ENCODE results near the gene PHLDA1. TPM values are rescaled to one million over a fixed set of nuclear protein-coding genes. Genes with fewer than 3 reads are reported as not detected.
"Not testable (repeated sequence)": the region's sequence is repeated elsewhere in the genome, so short reads cannot be mapped to it uniquely, and the experiment has no call there.

Gene PHLDA1
- total and polyA plus RNA-seq, 4 donors, result 9.0 to 26.9 (median 21.3) TPM

DNA sequence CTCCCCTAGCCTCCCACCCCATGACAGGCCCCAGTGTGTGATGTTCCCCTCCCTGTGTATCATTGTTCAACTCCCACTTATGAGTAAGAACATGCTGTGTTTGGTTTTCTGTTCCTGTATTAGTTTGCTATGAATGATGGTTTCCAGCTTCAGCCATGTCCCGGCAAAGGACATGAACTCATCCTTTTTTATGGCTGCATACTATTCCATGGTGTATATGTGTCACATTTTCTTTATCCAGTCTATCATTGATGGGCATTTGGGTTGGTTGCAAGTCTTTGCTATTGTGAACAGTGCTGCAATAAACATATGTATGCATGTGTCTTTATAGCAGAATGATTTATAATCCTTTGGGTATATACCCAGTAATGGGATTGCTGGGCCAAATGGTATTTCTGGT lies 43.9 kb downstream of the PHLDA1 start:
- H3K36me3 ChIP-seq (ENCODE audit: control insufficient read depth in 1 of 2, insufficient read depth in 2 of 2, low read length in 1 of 2); DNase-seq; ATAC-seq (ENCODE audit: low FRiP score); H3K4me3 ChIP-seq (ENCODE audit: low read length in 2 of 2); H3K27me3 ChIP-seq (ENCODE audit: control insufficient read depth in 1 of 2, insufficient read depth in 2 of 2, low read length in 1 of 2); H3K9me3 ChIP-seq (ENCODE audit: control insufficient read depth, low read length); intact Hi-C loops (cut with DNase I); H3K4me1 ChIP-seq (ENCODE audit: control insufficient read depth in 1 of 2, insufficient read depth in 2 of 2, low read length in 2 of 2); H3K27ac ChIP-seq (ENCODE audit: low read depth in 1 of 2, low read length in 2 of 2): not testable (repeated sequence)
- WGBS, 2 donors, result 88 to 99% methylated on average over 1 of the region's 1 CpG

DNA sequence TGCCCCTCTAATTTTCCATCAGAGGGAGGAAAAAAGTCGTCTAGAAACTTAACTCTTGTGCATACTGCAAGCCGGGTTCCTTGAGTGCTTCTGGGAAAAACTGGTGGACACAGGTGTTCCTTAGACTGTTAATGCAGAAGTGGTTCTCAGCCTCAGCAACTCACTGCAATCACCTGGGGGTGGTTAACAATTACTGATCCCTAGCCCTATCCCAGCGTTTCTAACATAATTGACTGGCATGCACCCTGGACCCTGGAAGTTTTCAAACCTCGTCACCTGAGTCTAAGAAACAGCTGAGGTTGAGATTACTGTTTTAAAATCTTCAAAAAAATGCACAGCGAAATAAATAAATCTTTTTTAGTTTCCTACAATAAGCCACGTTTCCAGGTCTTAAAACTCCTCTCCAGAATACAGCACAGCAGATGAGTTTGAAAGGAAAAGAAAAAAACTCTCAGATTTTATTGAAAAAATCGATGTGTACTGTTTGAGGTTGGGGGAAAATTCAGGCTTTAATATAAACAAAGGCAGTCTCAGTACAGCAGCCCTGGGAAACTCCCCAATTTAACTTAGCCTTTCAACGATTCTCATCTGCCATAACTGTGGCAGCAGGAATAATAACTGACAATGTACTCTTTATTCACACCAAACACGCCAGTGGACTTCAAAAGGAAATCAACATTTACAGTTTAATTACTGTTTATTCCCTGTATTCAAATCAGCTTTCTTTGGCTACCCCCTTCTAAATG lies 45.4 kb downstream of the PHLDA1 start:
- H3K9me3 ChIP-seq (ENCODE audit: control insufficient read depth, low read length), result no peaks in the 10 kb centered on the region
- no peaks in the 10 kb centered on the region for H3K36me3 ChIP-seq (ENCODE audit: control insufficient read depth in 1 of 2, insufficient read depth in 2 of 2, low read length in 1 of 2)
- no peak for DNase-seq
- no peak overlapping the region for H3K27ac ChIP-seq (ENCODE audit: low read depth in 1 of 2, low read length in 2 of 2)
- no peak for ATAC-seq (ENCODE audit: low FRiP score)
- intact Hi-C loops (cut with DNase I), result no loop called here
- no peak overlapping the region for H3K4me3 ChIP-seq (ENCODE audit: low read length in 2 of 2)
- WGBS, 2 donors, result 51 to 61% methylated on average over 9 of the region's 9 CpGs
- H3K27me3 ChIP-seq (ENCODE audit: control insufficient read depth in 1 of 2, insufficient read depth in 2 of 2, low read length in 1 of 2), result no peaks in the 10 kb centered on the region
- H3K4me1 ChIP-seq (ENCODE audit: control insufficient read depth in 1 of 2, insufficient read depth in 2 of 2, low read length in 2 of 2), result no peaks in the 10 kb centered on the region

- ATAC-seq (ENCODE audit: low FRiP score), result no peak
- WGBS, 2 donors, result 71 to 78% methylated on average over 5 of the region's 5 CpGs
- Histone ChIP-seq H3K27me3 (ENCODE audit: control insufficient read depth in 1 of 2, insufficient read depth in 2 of 2, low read length in 1 of 2) (no peaks in the 10 kb centered on the region), H3K27ac (ENCODE audit: low read depth in 1 of 2, low read length in 2 of 2) (no peak overlapping the region), H3K36me3 (ENCODE audit: control insufficient read depth in 1 of 2, insufficient read depth in 2 of 2, low read length in 1 of 2) (no peaks in the 10 kb centered on the region), H3K4me3 (ENCODE audit: low read length in 2 of 2) (no peak overlapping the region), H3K4me1 (ENCODE audit: control insufficient read depth in 1 of 2, insufficient read depth in 2 of 2, low read length in 2 of 2) (no peaks in the 10 kb centered on the region), H3K9me3 (ENCODE audit: control insufficient read depth, low read length) (no peaks in the 10 kb centered on the region)
- intact Hi-C loops (cut with DNase I), result no loop called here
- DNase-seq, result no peak
Observed at GRCh38 chr12:75985566-75985965, 46.0 kb downstream of the PHLDA1 start.

GRCh38 chr12:75984577-75985182 lies 46.9 kb downstream of the PHLDA1 start:
- ATAC-seq (ENCODE audit: low FRiP score) (no peak), DNase-seq (no peak)
- Histone ChIP-seq H3K27me3 (ENCODE audit: control insufficient read depth in 1 of 2, insufficient read depth in 2 of 2, low read length in 1 of 2) (no peaks in the 10 kb centered on the region), H3K36me3 (ENCODE audit: control insufficient read depth in 1 of 2, insufficient read depth in 2 of 2, low read length in 1 of 2) (no peaks in the 10 kb centered on the region), H3K27ac (ENCODE audit: low read depth in 1 of 2, low read length in 2 of 2) (no peak overlapping the region), H3K4me3 (ENCODE audit: low read length in 2 of 2) (no peak overlapping the region), H3K9me3 (ENCODE audit: control insufficient read depth, low read length) (no peaks in the 10 kb centered on the region), H3K4me1 (ENCODE audit: control insufficient read depth in 1 of 2, insufficient read depth in 2 of 2, low read length in 2 of 2) (no peaks in the 10 kb centered on the region)
- 90 to 92% methylated on average over 7 of the region's 7 CpGs for WGBS, 2 donors
- intact Hi-C loops (cut with DNase I), result no loop called here

DNA sequence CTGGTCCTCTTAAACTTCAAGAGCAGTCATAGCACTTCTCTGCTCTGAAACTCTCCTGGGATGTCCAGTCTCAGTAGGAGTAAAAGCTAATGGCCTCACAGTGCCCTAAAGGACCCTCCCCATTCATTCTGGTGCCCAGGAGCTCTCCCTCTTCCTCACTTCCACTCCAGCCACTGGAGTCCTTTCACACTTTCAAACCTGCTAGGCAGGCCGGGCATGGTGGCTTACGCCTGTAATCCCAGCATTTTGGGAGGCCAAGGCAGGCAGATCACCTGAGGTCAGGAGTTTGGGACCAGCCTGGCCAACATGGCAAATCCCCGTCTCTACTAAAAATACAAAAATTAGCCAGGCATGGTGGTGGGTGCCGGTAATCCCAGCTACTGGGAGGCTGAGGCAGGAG lies 47.7 kb downstream of the PHLDA1 start:
- WGBS, 2 donors, result 92 to 96% methylated on average over 4 of the region's 4 CpGs
- DNase-seq; H3K36me3 ChIP-seq (ENCODE audit: control insufficient read depth in 1 of 2, insufficient read depth in 2 of 2, low read length in 1 of 2); intact Hi-C loops (cut with DNase I); H3K4me3 ChIP-seq (ENCODE audit: low read length in 2 of 2); ATAC-seq (ENCODE audit: low FRiP score); H3K9me3 ChIP-seq (ENCODE audit: control insufficient read depth, low read length); H3K4me1 ChIP-seq (ENCODE audit: control insufficient read depth in 1 of 2, insufficient read depth in 2 of 2, low read length in 2 of 2); H3K27me3 ChIP-seq (ENCODE audit: control insufficient read depth in 1 of 2, insufficient read depth in 2 of 2, low read length in 1 of 2): not testable (repeated sequence)
- peak overlapping the region in 1 of 2 donors; percentile 12 for H3K27ac ChIP-seq (ENCODE audit: low read depth in 1 of 2, low read length in 2 of 2)

- Histone ChIP-seq H3K27ac (ENCODE audit: low read depth in 1 of 2, low read length in 2 of 2) (no peak overlapping the region), H3K4me3 (ENCODE audit: low read length in 2 of 2) (peak overlapping the region in 1 of 2 donors; percentile 18), H3K27me3 (ENCODE audit: control insufficient read depth in 1 of 2, insufficient read depth in 2 of 2, low read length in 1 of 2) (no peaks in the 10 kb centered on the region), H3K9me3 (ENCODE audit: control insufficient read depth, low read length) (no peaks in the 10 kb centered on the region), H3K36me3 (ENCODE audit: control insufficient read depth in 1 of 2, insufficient read depth in 2 of 2, low read length in 1 of 2) (no peaks in the 10 kb centered on the region), H3K4me1 (ENCODE audit: control insufficient read depth in 1 of 2, insufficient read depth in 2 of 2, low read length in 2 of 2) (peaks cover 4 to 7% of the 10 kb centered on the region in 2 donors)
- WGBS, 2 donors, result 31 to 32% methylated on average over 5 of the region's 5 CpGs
- ATAC-seq (ENCODE audit: low FRiP score), result peak; percentile 28
- no peak for DNase-seq
- intact Hi-C loops (cut with DNase I), result no loop called here
Observed at GRCh38 chr12:75982979-75983660, 48.5 kb downstream of the PHLDA1 start.

DNA sequence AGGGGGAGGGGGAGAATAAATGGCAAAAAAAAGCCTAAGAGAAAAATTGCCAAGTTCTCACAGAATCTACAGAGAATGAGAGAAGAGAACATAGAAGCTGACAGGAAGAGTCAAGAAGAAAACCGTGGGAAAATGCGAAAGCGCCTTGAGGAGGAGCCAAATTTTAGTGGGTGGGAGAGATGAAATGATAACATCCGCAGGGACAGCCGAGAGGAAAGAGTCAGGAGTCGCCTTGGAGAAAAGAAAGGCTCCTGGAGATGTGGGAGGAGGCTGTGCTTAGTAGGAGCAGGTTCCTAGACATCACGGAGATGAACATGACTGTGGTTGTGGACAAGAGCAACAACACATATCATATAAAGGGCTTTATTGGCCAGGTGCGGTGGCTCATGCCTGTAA lies 49.4 kb downstream of the PHLDA1 start:
- no peaks in the 10 kb centered on the region for H3K27me3 ChIP-seq (ENCODE audit: control insufficient read depth in 1 of 2, insufficient read depth in 2 of 2, low read length in 1 of 2)
- H3K4me1 ChIP-seq (ENCODE audit: control insufficient read depth in 1 of 2, insufficient read depth in 2 of 2, low read length in 2 of 2), result peaks cover 7 to 9% of the 10 kb centered on the region in 2 donors
- no peak for ATAC-seq (ENCODE audit: low FRiP score)
- H3K27ac ChIP-seq (ENCODE audit: low read depth in 1 of 2, low read length in 2 of 2), result no peak overlapping the region
- no peak for DNase-seq
- no peak overlapping the region for H3K4me3 ChIP-seq (ENCODE audit: low read length in 2 of 2)
- no peaks in the 10 kb centered on the region for H3K36me3 ChIP-seq (ENCODE audit: control insufficient read depth in 1 of 2, insufficient read depth in 2 of 2, low read length in 1 of 2)
- H3K9me3 ChIP-seq (ENCODE audit: control insufficient read depth, low read length), result no peaks in the 10 kb centered on the region
- intact Hi-C loops (cut with DNase I), result no loop called here
- 42 to 44% methylated on average over 8 of the region's 8 CpGs for WGBS, 2 donors

GRCh38 chr12:75981247-75982168 lies 50.1 kb downstream of the PHLDA1 start:
- DNase-seq (no peak), ATAC-seq (ENCODE audit: low FRiP score) (no peak)
- H3K27me3 ChIP-seq (ENCODE audit: control insufficient read depth in 1 of 2, insufficient read depth in 2 of 2, low read length in 1 of 2), result no peaks in the 10 kb centered on the region
- H3K9me3 ChIP-seq (ENCODE audit: control insufficient read depth, low read length), result no peaks in the 10 kb centered on the region
- H3K4me1 ChIP-seq (ENCODE audit: control insufficient read depth in 1 of 2, insufficient read depth in 2 of 2, low read length in 2 of 2), result peaks cover 7 to 10% of the 10 kb centered on the region in 2 donors
- peak overlapping the region in 1 of 2 donors; percentile 19 for H3K27ac ChIP-seq (ENCODE audit: low read depth in 1 of 2, low read length in 2 of 2)
- no peak overlapping the region for H3K4me3 ChIP-seq (ENCODE audit: low read length in 2 of 2)
- 39 to 45% methylated on average over 10 of the region's 10 CpGs for WGBS, 2 donors
- H3K36me3 ChIP-seq (ENCODE audit: control insufficient read depth in 1 of 2, insufficient read depth in 2 of 2, low read length in 1 of 2), result no peaks in the 10 kb centered on the region
- intact Hi-C loops (cut with DNase I), result no loop called here
